GM21447 (cell line): ENCODE data around the gene FBXW9.
"Not testable (repeated sequence)": the region's sequence is repeated elsewhere in the genome, so short reads cannot be mapped to it uniquely, and the experiment has no call there.

ENCODE experiments used
- ATAC-seq: cut with Tn5 transposase; IDR thresholded peaks from one replicate; pipeline ENCODE4 v1.9.1; 2021; ENCODE audit not compliant: unreplicated experiment

Gene FBXW9

GRCh38 chr19:12696366-12697335, at the start of gene FBXW9:
FBXW9 (minus strand) TSS chr19:12696631; CDS start chr19:12696581, 50 bp downstream.
- peak; percentile 68 for ATAC-seq

GRCh38 chr19:12745166-12745897, 48.9 kb upstream of the FBXW9 start:
- no peak for ATAC-seq

DNA sequence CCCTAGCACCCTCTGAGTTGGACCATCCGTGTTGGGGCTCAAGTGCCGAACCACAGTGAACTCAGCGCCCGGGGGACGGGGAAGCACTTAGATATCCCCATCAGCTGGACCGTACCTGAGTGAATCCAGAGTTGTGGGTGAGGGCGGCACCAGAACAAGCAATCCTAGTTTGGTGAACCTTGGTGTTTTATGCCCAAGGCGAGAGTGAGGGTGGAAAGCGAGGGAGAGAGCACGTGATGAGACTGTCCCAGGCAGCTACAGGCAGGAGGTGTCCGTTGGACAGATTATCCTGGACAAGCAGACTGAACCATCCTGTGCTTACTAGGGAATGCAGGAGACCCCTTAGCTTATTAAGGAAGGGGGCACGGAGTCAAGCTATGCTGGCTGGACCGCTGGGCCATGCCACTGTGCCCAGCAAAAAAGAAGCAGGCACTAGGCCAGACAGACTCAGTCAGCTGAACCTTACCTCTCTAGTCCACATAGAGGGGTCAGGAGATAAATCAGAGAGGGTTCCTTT, 41.5 kb upstream of the FBXW9 start:
- ATAC-seq, result no peak

- ATAC-seq, result peak; percentile 78
Observed at GRCh38 chr19:12736995-12737834, 40.8 kb upstream of the FBXW9 start, which contains the start of gene GET3. GET3 (plus strand) TSS chr19:12737497; CDS start chr19:12737506, 9 bp downstream.

DNA sequence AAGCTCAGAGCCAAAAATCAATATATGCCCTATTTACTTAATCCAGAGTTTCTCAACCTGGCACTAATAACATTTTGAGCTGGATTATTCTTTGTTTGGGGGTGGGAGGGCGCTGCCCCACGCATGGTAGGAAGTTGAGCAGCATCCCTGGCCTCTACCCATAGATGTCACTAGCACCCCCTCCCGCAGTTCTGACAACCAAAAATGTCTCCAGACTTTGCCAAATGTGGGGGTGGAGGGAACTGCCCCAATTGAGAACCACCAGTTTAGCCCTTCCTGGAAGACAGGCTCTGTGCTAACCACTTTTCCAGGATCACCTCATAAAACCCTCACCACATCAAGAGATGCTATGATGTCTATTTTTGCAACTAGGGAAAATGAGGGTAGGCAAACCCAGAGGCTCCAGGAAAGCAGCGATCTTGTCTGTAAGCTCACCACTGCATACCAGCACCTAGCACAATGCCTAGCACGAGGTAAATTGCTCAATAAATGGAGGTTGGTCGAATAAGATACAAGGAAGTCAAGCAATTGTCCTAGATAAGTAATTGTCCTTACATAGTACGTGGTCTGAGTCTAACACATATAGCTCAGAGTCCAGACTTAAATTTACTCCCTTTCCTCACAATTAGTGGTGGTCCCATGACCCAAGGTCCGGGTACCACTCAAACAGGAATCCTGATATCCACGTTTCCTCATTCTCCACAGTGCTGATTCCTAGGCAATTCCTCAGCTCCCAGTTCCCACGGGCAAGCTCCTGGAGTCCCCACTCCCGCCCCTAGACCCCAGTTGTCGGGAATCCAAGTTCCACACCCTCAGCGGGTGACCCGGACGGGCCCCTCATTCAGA, 37.2 kb upstream of the FBXW9 start:
- ATAC-seq, result no peak

DNA sequence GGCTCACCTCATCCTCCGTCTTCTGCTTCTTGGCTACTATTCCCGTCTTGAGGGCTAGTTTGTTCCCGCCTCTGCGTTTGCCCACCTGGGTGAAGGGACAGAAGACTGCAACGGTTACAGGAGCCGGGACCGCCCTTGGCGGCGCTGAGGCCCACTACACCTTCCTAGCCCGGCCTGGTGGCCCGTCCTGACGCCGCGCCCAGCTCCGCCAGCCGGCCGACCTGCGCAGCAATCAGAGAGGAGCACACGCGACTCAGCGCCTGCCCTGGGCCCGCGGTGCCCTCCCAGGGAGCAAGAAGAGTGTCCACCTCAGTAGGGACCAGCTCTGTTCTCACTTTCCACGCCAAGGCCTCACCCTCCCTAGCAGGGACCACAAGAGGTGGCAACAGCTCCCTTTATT, 34.9 kb upstream of the FBXW9 start:
- ATAC-seq, result no peak

GRCh38 chr19:12730064-12730463, 33.6 kb upstream of the FBXW9 start:
- ATAC-seq, result no peak

DNA sequence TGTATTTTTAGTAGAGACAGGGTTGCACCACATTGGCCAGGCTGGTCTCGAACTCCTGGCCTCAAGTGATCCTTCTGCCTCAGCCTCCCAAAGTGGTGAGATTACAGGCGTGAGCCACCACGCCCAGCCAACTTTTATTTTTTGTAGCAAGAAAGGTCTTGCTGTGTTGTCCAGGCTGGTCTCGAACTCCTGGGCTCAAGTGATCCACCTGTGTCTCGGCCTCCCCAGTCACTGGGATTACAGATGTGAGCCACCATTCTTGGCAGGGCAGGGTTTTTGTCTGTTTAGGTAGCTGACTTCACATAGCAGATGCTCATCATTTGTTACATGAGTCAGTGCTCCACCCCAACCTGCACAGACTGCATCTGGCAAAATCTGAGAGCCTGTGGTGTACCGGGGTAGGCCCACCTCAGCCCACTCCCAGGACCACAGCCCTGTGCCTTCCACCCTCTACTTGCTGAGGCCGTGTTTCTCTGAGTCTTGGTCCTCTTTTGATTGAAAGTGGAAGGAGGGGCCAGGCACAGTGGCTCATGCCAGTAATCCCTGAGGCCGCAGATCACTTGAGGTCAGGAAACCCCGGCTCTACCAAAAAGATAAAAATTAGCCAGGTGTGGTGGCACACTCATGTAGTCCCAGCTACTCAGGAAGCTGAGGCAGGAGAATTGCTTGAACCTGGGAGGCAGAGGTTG, 31.5 kb upstream of the FBXW9 start:
- ATAC-seq, result no peak

GRCh38 chr19:12726988-12727316, 30.5 kb upstream of the FBXW9 start:
- ATAC-seq, result no peak

DNA sequence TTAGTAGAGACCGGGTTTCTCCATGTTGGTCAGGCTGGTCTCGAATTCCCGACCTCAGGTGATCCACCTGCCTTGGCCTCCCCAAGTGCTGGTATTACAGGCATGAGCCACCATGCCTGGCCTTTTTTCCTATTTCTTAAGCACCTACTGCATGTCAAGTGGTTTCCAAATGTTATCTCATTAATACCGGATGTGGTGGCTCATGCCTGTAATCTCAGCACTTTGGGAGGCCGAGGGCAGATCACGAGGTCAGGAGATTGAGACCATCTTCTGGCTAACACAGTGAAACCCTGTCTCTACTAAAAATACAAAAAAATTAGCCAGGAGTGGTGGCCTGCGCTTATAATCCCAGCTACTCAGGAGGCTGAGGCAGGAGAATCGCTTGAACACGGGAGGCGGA, 29.2 kb upstream of the FBXW9 start:
- ATAC-seq, result not testable (repeated sequence)

- no peak for ATAC-seq
Observed at GRCh38 chr19:12723641-12724426, 27.4 kb upstream of the FBXW9 start, which contains the start of gene TNPO2. TNPO2 (minus strand) TSS chr19:12723932; CDS start chr19:12720977, 2,955 bp downstream.

DNA sequence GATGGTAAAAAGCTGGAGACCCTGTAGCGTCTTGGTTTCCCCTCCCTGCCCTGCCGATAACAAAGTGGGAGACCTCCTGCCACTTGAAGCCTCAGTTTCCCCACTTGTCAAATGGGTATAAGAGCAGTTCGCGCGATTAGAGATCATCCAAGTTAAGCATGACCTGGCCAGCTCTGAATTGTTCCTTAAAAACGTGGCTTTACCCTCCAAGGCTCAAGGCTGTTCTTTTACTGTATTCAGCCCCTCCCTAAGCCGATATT, 26.9 kb upstream of the FBXW9 start:
- ATAC-seq, result no peak

DNA sequence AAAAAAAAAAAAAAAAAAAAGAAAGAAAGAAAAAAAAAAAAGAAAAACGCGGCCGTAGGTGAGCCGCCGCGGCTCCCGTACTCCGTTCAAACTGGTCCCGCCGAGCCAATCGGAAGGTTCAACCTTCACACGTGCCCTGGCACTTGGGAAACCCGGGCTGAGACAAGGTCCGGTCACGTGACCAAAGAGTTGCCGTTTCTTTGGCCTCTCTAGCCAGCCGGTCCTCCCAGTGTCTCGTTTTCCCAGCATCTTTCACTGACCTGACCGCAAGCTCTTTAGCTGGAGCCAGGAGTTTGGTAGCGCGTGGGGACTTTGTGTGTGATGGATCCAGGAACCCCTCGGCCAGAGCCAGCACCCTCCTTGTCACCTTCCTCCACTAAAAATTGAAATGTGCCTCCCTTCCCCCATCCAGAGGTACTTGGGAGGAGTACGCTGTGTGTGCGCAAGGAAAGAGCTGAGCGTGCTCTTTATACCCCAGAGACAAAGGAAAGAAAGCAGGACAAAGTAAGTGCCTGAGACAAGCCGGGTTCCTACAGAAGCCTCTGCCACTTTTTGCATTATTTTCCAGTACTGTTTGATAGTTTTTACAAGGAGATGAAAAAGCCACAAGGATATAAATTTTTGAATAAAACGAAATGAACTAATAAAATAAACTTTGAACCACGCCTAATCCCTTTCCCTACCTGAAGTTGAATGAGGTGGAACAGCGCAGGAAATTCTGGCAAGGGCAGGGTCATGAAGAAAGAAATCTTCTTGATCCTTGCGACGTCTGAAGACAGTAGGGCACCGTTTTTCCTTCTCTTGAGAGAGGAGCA, 26.3 kb upstream of the FBXW9 start:
- peak; percentile 78 for ATAC-seq

DNA sequence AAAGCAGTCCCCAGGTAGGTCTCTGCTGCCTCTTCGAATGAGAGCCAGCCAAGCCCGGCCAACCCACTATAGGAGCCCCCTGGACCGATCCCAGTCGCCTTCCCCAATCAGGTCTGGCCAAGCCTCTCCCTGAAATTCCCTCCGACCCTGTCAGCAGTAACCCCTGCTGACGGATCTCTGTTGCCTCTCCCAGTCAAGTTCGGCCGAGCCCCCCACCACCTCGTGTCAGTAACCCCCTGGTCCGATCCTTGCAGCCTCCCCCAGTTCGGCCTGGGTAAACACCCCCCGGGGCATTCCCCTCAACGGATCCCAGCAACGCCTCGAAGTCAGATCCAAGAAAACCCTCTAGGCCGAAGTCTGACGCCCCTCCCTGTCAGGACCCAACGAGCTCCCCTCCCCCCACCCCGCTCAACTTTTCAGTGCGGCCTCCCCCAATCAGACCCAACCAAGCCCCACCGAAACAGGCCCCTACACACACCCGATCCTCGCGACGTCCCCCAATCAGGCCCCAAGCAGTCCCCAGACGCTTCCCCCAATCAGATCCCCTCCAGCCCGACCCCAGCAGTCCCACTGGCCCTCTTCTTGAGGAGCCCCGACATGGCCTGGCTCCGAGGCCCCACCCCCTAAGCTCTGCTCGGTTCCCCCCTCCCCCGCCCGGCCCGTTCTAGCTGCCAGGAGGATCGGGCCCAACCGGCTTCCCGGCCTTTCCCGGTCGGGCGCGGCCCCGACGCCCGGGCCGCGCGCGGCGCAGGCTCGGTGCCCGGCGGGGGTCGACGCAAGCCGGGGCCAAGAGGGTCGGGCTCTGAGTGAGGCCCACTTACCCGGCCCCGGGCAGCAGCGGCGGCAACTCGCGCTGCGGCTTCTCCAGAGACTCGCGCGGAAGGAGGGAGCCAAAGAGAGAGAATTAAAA, 25.5 kb upstream of the FBXW9 start:
- peak; percentile 24 for ATAC-seq

GRCh38 chr19:12720851-12721655, 24.6 kb upstream of the FBXW9 start:
- no peak for ATAC-seq

DNA sequence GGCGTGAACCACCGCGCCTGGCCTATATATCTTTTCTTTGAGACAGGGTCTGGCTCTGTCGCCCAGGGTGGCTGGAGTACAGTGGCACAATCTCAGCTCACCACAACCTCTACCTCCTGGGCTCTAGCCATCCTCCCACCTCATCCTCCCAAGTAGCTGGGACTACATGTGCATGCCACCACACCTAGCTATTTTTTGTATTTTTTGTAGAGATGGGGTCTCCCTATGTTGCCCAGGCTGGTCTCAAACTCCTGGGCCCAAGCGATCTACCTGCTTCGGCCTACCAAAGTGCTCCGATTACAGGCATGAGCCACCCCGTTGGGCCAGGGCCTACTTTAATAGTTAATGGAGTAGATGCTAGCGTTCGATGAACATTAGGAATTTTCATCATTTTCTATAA, 23.9 kb upstream of the FBXW9 start:
- no peak for ATAC-seq
